ENCODE measurements around the gene RAPGEF5.

DNA sequence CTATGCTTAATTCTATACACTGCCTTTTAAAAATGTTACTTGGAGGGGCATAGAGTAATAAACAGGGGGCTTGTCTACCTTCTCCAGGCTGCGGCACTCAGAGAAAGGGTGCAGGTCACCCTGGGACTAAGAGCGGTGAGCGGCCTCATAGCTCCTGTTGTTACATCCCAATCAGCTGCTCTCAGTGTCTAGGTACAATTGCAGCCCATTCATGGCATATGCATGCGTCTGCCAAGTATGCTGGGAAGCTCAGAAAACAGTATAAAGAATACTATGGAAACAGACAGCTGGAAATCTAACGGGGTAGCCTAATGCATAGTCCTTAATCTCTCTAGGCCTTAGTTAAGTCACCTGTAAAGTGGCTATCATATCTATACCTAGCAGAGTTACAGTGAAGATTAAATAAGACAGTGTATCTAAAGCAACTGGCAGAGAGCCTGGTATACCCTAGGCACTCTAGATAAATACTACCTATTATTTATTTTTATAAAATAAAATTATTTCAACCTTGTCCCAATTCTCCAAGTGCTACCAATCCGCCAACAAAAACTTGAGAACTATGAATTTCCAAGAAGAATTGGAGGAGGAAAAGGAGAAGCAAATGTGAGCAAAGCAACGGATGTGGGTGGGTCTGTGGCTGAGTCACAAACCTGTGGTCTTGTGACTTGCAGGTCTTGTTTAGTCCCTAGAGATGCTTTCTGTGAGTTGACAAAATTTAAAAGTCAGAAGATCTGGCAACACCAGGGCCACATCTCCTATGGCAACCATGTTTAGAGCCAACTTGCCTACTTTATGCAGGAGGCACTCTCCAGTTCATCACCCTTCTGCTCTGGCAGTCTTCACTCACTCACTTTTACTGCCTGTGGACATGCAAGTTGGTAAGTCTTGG lies 183.0 kb downstream of the RAPGEF5 start:
- TF ChIP-seq, protein P1, sequence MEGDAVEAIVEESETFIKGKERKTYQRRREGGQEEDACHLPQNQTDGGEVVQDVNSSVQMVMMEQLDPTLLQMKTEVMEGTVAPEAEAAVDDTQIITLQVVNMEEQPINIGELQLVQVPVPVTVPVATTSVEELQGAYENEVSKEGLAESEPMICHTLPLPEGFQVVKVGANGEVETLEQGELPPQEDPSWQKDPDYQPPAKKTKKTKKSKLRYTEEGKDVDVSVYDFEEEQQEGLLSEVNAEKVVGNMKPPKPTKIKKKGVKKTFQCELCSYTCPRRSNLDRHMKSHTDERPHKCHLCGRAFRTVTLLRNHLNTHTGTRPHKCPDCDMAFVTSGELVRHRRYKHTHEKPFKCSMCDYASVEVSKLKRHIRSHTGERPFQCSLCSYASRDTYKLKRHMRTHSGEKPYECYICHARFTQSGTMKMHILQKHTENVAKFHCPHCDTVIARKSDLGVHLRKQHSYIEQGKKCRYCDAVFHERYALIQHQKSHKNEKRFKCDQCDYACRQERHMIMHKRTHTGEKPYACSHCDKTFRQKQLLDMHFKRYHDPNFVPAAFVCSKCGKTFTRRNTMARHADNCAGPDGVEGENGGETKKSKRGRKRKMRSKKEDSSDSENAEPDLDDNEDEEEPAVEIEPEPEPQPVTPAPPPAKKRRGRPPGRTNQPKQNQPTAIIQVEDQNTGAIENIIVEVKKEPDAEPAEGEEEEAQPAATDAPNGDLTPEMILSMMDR (IDR thresholded peaks at IDR 0.05): no peak
- TF ChIP-seq ZFX (IDR thresholded peaks at IDR 0.05; ENCODE audit: borderline replicate concordance): no peak

Data from 22Rv1 (cell line).